Measurements from ENCODE around the gene COL5A2. TPM values are rescaled to one million over a fixed set of nuclear protein-coding genes. Genes with fewer than 3 reads are reported as not detected.

Gene COL5A2
- total RNA-seq, 1 donor, result 0.94 TPM

DNA sequence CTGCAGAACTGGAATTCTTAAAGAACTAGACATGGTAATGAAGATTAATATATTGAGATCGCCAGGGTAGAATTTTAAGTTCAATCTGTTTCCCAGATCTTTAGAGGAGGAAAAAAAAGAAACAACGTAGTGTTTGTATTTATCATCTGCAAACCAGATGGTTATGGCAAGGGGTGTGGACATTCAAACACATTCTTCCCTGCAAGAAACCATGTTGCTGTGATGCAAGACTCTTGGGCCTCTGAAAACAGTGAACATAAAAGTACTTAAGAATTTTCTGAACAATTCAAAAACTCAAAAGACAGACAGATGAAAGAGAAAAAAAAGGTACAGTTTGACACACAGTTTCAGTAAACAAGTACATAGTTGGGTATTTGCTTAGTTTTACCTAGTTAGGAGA lies 35.6 kb downstream of the COL5A2 start:
- Histone ChIP-seq H3K9me3 (ENCODE audit: low read depth, low read length) (no peaks in the 10 kb centered on the region), H3K4me1 (ENCODE audit: insufficient read depth, low read length) (no peaks in the 10 kb centered on the region), H3K4me3 (ENCODE audit: low read length) (no peak overlapping the region), H3K27me3 (ENCODE audit: insufficient read depth, low read length) (no peaks in the 10 kb centered on the region)

DNA sequence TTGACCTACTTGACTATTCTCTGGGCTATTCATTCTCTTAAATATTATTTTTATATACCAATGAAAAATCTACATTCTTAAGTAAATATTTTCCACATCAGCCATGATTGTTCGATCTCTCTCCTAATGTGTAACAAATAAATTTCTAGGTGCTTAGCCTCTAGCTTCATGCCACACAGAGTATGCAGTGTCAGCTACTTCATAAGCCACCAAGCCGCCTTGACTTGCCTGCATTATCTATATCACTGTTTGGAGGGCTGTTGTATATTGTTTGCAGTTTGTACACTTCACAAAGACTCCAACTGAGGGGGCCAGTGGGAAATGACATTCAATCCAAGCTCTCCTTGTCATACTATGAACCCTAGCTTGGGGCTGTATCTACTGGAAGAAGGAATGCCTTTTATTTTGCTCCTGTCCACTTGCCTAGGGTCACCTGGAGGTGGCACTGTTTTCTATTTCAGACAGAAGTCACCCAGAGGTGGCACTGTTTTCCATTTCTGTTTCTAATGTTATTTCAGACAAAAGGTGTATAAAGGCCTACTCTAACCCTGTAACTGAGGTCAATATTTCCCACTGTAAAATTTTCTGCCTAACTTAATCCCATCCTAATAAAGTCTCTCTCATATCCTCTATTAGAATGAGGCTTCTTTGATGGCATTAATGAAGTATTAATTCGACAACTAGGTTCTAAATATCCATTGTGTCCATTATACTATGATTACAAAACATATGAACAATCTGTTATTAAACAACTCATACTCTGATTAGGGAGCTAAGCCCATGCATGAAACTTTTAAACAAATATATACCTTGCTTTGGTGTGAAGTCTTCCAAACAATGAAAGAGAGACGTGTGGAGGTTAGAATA lies 36.4 kb downstream of the COL5A2 start:
- Histone ChIP-seq H3K27me3 (ENCODE audit: insufficient read depth, low read length) (no peaks in the 10 kb centered on the region), H3K9me3 (ENCODE audit: low read depth, low read length) (no peaks in the 10 kb centered on the region), H3K4me3 (ENCODE audit: low read length) (no peak overlapping the region), H3K4me1 (ENCODE audit: insufficient read depth, low read length) (no peaks in the 10 kb centered on the region)

DNA sequence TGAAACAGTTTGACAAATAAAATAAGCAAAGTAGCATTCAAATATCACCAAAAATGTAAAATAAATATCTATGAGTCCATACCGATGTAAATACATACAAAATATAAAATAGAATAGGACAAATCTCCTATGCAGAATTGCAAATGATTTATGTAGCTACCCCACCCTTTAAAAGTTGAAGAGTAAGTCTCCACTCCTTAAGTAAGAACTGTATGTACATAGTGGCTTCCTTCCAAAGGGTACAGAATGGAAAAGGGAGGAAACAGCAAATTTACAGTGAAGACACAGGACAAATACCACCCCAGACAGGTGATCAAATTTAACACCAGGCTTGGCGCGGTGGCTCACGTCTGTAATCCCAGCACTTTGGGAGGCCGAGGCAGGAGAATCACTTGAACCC lies 40.8 kb downstream of the COL5A2 start:
- no peaks in the 10 kb centered on the region for H3K4me1 ChIP-seq (ENCODE audit: insufficient read depth, low read length)
- H3K9me3 ChIP-seq (ENCODE audit: low read depth, low read length), result no peaks in the 10 kb centered on the region
- H3K4me3 ChIP-seq (ENCODE audit: low read length), result no peak overlapping the region
- H3K27me3 ChIP-seq (ENCODE audit: insufficient read depth, low read length), result no peaks in the 10 kb centered on the region

DNA sequence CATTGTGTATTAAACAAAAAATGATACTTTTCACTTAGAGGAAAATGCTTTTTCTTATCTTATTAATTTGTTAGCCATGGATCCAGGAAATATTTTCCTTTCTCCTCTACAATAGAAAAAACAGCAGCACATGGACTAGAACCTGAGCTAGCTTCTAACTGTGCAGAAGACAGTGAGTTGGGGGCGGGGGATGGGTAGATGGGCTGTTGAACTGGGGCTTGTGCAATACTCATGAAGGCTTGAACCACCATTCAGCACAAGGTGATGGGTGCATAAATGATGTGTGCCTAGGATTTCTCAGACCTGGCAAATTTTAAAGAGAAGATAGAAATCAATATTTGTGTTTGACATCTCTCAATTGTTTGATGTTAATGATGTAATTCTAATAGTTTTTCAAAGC lies 42.0 kb downstream of the COL5A2 start:
- H3K4me1 ChIP-seq (ENCODE audit: insufficient read depth, low read length), result no peaks in the 10 kb centered on the region
- no peaks in the 10 kb centered on the region for H3K27me3 ChIP-seq (ENCODE audit: insufficient read depth, low read length)
- no peaks in the 10 kb centered on the region for H3K9me3 ChIP-seq (ENCODE audit: low read depth, low read length)
- no peak overlapping the region for H3K4me3 ChIP-seq (ENCODE audit: low read length)

DNA sequence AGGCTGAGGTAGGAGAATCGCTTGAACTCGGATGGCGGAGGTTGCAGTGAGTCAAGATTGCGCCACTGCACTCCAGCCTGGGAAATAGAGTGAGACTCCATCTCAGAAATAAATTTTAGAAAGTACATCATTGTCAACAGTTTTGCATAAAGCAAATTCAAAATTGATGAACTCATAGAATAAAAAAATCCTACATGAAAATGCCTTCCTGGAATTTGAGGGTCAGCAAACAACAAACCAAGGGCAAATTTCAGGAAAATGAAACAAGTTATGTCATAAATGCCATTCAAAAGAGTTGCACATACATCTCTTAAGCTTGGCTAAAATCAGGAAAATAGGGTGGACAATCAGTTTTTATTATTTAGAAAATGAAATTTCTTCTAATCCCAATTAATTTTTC lies 45.1 kb downstream of the COL5A2 start:
- Histone ChIP-seq H3K4me1 (ENCODE audit: insufficient read depth, low read length) (no peaks in the 10 kb centered on the region), H3K4me3 (ENCODE audit: low read length) (no peak overlapping the region), H3K9me3 (ENCODE audit: low read depth, low read length) (no peaks in the 10 kb centered on the region), H3K27me3 (ENCODE audit: insufficient read depth, low read length) (no peaks in the 10 kb centered on the region)

DNA sequence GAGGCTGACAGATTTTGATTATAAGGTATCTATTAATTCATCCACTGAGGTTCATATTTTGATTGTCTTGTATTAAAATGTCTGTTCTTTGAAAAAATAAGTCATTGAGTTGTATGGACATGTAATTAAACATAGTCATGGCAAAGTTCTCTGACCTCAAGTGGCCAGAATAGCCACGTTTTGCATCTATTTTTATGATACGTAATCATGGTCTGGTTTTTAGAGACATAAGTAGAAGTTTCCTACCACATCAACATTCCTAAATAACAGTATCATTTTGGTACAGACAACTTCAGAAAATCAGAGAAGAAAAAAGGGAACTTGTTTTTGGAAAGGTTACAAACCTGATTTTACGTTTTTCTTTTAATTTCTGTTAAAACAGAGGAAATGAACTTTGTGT lies 47.6 kb downstream of the COL5A2 start:
- Histone ChIP-seq H3K9me3 (ENCODE audit: low read depth, low read length) (no peaks in the 10 kb centered on the region), H3K27me3 (ENCODE audit: insufficient read depth, low read length) (no peaks in the 10 kb centered on the region), H3K4me1 (ENCODE audit: insufficient read depth, low read length) (no peaks in the 10 kb centered on the region), H3K4me3 (ENCODE audit: low read length) (no peak overlapping the region)

DNA sequence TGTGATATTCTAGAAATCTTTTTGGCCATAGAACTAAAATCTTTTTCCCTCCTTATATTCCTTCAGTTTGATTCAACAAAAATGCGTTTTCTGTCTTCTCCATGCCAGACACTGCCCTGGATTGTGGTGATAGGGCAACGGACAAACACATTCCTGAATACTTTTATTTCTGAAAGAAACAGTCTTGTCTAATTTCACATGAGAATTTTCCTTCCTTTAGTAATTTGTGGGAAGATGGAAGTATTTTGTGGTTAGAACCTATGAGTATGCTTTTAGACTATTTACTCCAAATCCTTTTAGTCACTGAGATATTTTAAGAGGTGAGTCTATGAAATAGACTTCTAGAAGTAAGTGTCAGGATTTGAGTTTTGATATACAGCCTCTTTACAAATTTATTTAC lies 49.6 kb downstream of the COL5A2 start:
- Histone ChIP-seq H3K9me3 (ENCODE audit: low read depth, low read length) (no peaks in the 10 kb centered on the region), H3K4me3 (ENCODE audit: low read length) (no peak overlapping the region), H3K27me3 (ENCODE audit: insufficient read depth, low read length) (no peaks in the 10 kb centered on the region), H3K4me1 (ENCODE audit: insufficient read depth, low read length) (no peaks in the 10 kb centered on the region)

DNA sequence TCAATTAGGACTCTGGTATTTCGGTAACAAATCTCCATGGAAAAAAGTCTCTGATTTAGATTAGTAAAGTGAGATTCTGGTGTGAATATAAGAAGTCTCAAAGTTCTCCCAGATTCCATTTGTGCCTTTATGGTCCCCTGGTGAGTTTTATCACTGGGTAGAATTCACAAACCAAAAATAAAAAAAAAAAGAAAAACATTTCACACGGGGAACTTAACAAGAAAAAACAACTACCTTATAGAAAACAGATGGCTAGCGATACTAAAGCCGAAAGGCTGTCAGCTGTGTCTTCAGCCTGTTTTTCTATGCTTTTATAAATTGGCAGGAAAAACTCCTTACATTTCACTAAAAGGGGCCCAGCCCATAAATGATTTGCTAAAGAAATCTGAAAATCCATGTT lies 50.6 kb downstream of the COL5A2 start:
- no peak overlapping the region for H3K4me3 ChIP-seq (ENCODE audit: low read length)
- no peaks in the 10 kb centered on the region for H3K4me1 ChIP-seq (ENCODE audit: insufficient read depth, low read length)
- H3K27me3 ChIP-seq (ENCODE audit: insufficient read depth, low read length), result no peaks in the 10 kb centered on the region
- no peaks in the 10 kb centered on the region for H3K9me3 ChIP-seq (ENCODE audit: low read depth, low read length)

DNA sequence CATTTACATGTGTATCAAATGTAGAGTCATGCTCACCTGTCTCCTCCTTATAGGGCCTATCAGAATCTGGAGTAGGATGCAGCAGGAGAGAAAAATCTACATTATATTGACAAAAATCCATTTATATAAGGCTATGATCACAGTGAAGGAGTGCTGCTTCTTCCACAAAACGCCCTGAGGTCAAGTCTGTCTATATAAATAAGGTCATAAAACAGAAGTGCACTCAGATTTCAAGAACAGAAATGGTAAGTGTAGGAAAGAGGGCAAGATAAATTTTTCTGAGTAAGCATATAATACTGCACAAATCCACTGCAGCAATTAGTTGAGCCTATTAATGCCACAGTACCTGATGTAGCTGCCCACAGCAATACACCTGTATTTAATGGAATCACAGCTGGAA lies 51.8 kb downstream of the COL5A2 start:
- H3K9me3 ChIP-seq (ENCODE audit: low read depth, low read length), result no peaks in the 10 kb centered on the region
- H3K4me3 ChIP-seq (ENCODE audit: low read length), result no peak overlapping the region
- no peaks in the 10 kb centered on the region for H3K27me3 ChIP-seq (ENCODE audit: insufficient read depth, low read length)
- H3K4me1 ChIP-seq (ENCODE audit: insufficient read depth, low read length), result no peaks in the 10 kb centered on the region

DNA sequence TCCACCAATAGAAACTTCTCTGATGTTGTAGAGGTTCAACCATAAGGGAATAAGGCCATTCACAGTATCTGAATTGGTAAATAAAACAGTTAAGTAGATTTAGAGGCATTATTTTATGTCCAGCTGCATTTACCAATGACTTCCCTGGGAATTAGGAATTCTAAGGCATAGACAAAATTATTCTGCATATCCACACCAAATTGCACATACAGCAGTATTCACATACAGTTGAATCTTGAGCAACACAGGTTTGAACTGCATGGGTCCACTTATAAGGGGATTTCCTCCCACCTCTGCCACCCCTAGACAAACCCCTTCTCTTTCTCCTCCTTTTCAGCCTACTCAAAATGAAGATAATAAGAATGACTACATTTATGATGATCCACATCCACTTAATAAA lies 54.4 kb downstream of the COL5A2 start:
- H3K4me1 ChIP-seq (ENCODE audit: insufficient read depth, low read length), result no peaks in the 10 kb centered on the region
- H3K4me3 ChIP-seq (ENCODE audit: low read length), result no peak overlapping the region
- no peaks in the 10 kb centered on the region for H3K9me3 ChIP-seq (ENCODE audit: low read depth, low read length)
- no peaks in the 10 kb centered on the region for H3K27me3 ChIP-seq (ENCODE audit: insufficient read depth, low read length)

DNA sequence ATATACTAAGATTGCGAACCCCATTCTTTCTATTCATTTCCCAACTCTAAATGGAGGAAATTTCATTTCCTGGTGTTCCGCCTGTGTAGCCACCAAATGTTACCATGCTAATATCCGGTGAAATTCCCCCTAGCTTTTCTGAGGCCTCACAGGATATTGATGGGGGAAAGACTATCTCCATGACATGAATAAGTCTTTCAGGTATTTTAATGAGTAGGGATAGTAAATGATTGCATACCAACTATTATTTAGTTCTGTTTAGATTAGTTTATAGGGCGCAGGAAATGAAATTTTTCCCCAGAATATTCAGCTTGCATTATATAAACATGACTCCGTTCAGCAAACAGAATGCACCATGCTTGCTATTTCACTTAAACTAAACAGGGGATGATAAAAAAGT lies 55.4 kb downstream of the COL5A2 start:
- Histone ChIP-seq H3K9me3 (ENCODE audit: low read depth, low read length) (no peaks in the 10 kb centered on the region), H3K27me3 (ENCODE audit: insufficient read depth, low read length) (no peaks in the 10 kb centered on the region), H3K4me3 (ENCODE audit: low read length) (no peak overlapping the region), H3K4me1 (ENCODE audit: insufficient read depth, low read length) (no peaks in the 10 kb centered on the region)

DNA sequence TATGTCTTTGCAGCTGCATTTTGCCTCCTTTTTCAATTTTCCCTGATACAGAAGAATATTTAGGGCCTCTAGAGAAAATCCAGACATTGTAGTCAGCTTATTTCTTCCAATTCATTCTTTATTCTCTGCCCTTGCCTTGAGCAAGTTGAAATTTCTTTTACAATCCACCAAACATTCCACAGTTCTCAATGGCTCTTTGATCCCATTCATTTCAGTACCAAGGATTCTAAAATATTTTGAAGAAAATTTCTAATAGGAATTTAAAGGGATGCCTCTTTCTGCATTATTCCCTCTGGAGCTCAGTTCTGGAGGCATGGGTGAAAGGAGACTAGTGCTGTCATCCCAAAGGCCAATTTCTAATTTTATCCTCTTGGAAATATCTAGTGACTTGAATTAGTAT lies 61.2 kb downstream of the COL5A2 start:
- no peaks in the 10 kb centered on the region for H3K4me1 ChIP-seq (ENCODE audit: insufficient read depth, low read length)
- H3K27me3 ChIP-seq (ENCODE audit: insufficient read depth, low read length), result no peaks in the 10 kb centered on the region
- no peak overlapping the region for H3K4me3 ChIP-seq (ENCODE audit: low read length)
- H3K9me3 ChIP-seq (ENCODE audit: low read depth, low read length), result no peaks in the 10 kb centered on the region

DNA sequence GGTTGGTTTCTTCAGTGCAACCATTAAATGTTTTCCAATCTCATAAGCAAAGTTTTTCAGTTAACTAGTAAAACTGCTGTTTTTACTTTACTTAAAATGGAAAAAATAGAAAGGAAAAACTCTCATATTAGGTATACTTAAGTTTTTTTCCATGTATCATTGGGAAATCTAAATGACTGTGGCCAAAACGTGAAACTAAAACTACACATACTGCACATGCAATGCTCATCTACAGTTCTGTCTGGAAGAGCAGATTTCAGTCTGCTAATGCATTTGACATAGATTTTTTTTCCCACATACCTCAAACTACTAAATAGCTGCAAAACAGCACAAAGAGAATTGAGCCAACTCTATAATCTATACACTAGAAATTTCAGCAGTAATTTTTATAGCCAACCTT lies 62.6 kb downstream of the COL5A2 start:
- Histone ChIP-seq H3K4me3 (ENCODE audit: low read length) (no peak overlapping the region), H3K9me3 (ENCODE audit: low read depth, low read length) (no peaks in the 10 kb centered on the region)

DNA sequence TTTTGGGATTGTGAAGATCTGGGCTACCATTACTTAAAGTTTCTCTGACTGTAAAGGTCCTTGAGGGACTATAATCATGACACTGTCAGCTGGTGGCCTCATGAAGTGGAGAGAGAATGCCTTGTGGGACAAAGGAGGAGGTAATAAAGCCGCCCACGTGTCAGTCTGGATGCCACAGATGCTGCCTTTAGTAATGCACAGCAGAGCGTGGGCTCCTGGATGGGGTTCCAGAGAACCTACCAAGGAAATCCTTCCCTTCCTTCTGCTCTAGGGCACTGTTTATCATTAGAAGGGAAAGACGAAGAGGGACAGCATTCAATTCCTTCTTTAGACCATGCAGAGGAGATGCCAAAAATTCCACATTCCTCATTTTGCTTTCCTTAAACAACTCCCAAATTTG lies 63.5 kb downstream of the COL5A2 start:
- H3K9me3 ChIP-seq (ENCODE audit: low read depth, low read length), result no peaks in the 10 kb centered on the region
- no peaks in the 10 kb centered on the region for H3K4me1 ChIP-seq (ENCODE audit: insufficient read depth, low read length)
- H3K27me3 ChIP-seq (ENCODE audit: insufficient read depth, low read length), result no peaks in the 10 kb centered on the region
- H3K4me3 ChIP-seq (ENCODE audit: low read length), result no peak overlapping the region

More for the DNA sequence above, 62.6 kb downstream of the COL5A2 start:
- H3K27me3 ChIP-seq (ENCODE audit: insufficient read depth, low read length), result no peaks in the 10 kb centered on the region
- no peaks in the 10 kb centered on the region for H3K4me1 ChIP-seq (ENCODE audit: insufficient read depth, low read length)

DNA sequence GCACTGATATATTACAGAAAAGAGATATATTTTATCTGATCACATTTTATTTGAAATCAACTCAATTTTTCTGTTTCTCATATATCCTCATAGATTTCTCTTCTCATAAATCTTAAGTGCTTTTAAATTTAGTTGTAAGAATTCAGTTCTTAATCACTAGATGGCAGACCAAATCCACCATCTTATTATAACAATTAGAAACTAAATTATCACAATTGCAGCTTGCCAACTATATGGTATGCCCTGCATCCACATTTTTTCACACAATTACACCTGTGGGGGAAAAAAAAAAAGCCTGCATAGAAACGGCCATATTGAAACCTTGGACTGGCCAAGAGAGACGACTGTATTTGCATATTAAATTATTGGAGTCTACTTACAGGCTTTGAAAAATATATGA lies 64.4 kb downstream of the COL5A2 start:
- no peak overlapping the region for H3K4me3 ChIP-seq (ENCODE audit: low read length)
- no peaks in the 10 kb centered on the region for H3K27me3 ChIP-seq (ENCODE audit: insufficient read depth, low read length)
- no peaks in the 10 kb centered on the region for H3K4me1 ChIP-seq (ENCODE audit: insufficient read depth, low read length)
- H3K9me3 ChIP-seq (ENCODE audit: low read depth, low read length), result no peaks in the 10 kb centered on the region

DNA sequence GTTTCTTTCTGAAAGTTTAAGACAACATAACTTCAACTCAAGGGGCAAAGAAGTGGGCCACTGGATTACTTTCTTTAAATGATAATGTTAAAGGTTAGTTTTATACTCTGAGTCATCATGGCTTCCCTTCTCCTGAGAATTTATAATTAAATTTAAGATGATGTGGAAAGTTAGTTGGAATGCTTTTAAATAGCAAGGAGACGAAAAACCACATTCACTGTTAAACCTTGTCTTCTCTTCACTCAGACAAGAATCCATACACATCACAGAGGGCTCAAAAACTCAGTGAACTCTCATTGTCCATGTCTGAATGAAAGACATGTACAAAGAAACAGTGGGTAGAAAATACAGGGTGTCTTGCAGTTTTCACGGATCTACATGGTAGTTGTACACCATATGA lies 65.6 kb downstream of the COL5A2 start:
- no peak overlapping the region for H3K4me3 ChIP-seq (ENCODE audit: low read length)
- no peaks in the 10 kb centered on the region for H3K9me3 ChIP-seq (ENCODE audit: low read depth, low read length)
- H3K27me3 ChIP-seq (ENCODE audit: insufficient read depth, low read length), result no peaks in the 10 kb centered on the region
- no peaks in the 10 kb centered on the region for H3K4me1 ChIP-seq (ENCODE audit: insufficient read depth, low read length)
